Measurements from ENCODE around the gene CXorf49.
"Not testable (repeated sequence)": the region's sequence is repeated elsewhere in the genome, so short reads cannot be mapped to it uniquely, and the experiment has no call there.

The CXorf49 gene

GRCh38 chrX:71697466-71698298, 20.4 kb downstream of the CXorf49 start:
- H3K9me3 Mint-ChIP-seq; H3K4me1 Mint-ChIP-seq (ENCODE audit: low read depth); H3K27me3 Mint-ChIP-seq; H3K36me3 Mint-ChIP-seq (ENCODE audit: low read depth); intact Hi-C loops (cut with micrococcal nuclease); H3K4me3 Mint-ChIP-seq; H3K27ac Mint-ChIP-seq: not testable (repeated sequence)

- H3K27me3 Mint-ChIP-seq; H3K4me3 Mint-ChIP-seq; intact Hi-C loops (cut with micrococcal nuclease); H3K9me3 Mint-ChIP-seq; H3K36me3 Mint-ChIP-seq (ENCODE audit: low read depth); H3K4me1 Mint-ChIP-seq (ENCODE audit: low read depth); H3K27ac Mint-ChIP-seq: not testable (repeated sequence)
These were observed 21.2 kb downstream of the CXorf49 start for GRCh38 chrX:71696641-71697465.

GRCh38 chrX:71679575-71680207, 38.4 kb downstream of the CXorf49 start:
- H3K27ac Mint-ChIP-seq = no peak overlapping the region
- H3K4me3 Mint-ChIP-seq = no peak overlapping the region
- no peaks in the 10 kb centered on the region for H3K36me3 Mint-ChIP-seq (ENCODE audit: low read depth)
- H3K4me1 Mint-ChIP-seq (ENCODE audit: low read depth) = no peaks in the 10 kb centered on the region
- H3K27me3 Mint-ChIP-seq = peaks cover 8% of the 10 kb centered on the region
- no peaks in the 10 kb centered on the region for H3K9me3 Mint-ChIP-seq
- intact Hi-C loops (cut with micrococcal nuclease) = no loop called here

- peaks cover 15% of the 10 kb centered on the region for H3K27me3 Mint-ChIP-seq
- H3K4me3 Mint-ChIP-seq; H3K36me3 Mint-ChIP-seq (ENCODE audit: low read depth); intact Hi-C loops (cut with micrococcal nuclease); H3K4me1 Mint-ChIP-seq (ENCODE audit: low read depth); H3K27ac Mint-ChIP-seq; H3K9me3 Mint-ChIP-seq: not testable (repeated sequence)
These were observed 40.9 kb downstream of the CXorf49 start for GRCh38 chrX:71677195-71677594.

GRCh38 chrX:71676068-71676795, 41.9 kb downstream of the CXorf49 start:
- H3K27me3 Mint-ChIP-seq = peaks cover 23% of the 10 kb centered on the region
- H3K9me3 Mint-ChIP-seq; H3K27ac Mint-ChIP-seq; H3K36me3 Mint-ChIP-seq (ENCODE audit: low read depth); intact Hi-C loops (cut with micrococcal nuclease); H3K4me3 Mint-ChIP-seq; H3K4me1 Mint-ChIP-seq (ENCODE audit: low read depth): not testable (repeated sequence)

- H3K4me3 Mint-ChIP-seq; intact Hi-C loops (cut with micrococcal nuclease); H3K27ac Mint-ChIP-seq; H3K36me3 Mint-ChIP-seq (ENCODE audit: low read depth); H3K4me1 Mint-ChIP-seq (ENCODE audit: low read depth); H3K9me3 Mint-ChIP-seq: not testable (repeated sequence)
- peaks cover 27% of the 10 kb centered on the region for H3K27me3 Mint-ChIP-seq
These were observed 42.4 kb downstream of the CXorf49 start for GRCh38 chrX:71675636-71676035.

GRCh38 chrX:71671938-71672337, 46.1 kb downstream of the CXorf49 start:
- Mint-ChIP-seq H3K27me3 (peaks cover 38% of the 10 kb centered on the region), H3K27ac (no peak overlapping the region), H3K4me3 (no peak overlapping the region), H3K9me3 (no peaks in the 10 kb centered on the region), H3K36me3 (ENCODE audit: low read depth) (no peaks in the 10 kb centered on the region), H3K4me1 (ENCODE audit: low read depth) (peaks cover 5% of the 10 kb centered on the region)
- intact Hi-C loops (cut with micrococcal nuclease) = no loop called here

GRCh38 chrX:71671043-71671780, 46.9 kb downstream of the CXorf49 start:
- H3K27ac Mint-ChIP-seq = no peak overlapping the region
- no peaks in the 10 kb centered on the region for H3K36me3 Mint-ChIP-seq (ENCODE audit: low read depth)
- intact Hi-C loops (cut with micrococcal nuclease) = no loop called here
- H3K4me3 Mint-ChIP-seq = no peak overlapping the region
- H3K4me1 Mint-ChIP-seq (ENCODE audit: low read depth) = peaks cover 5% of the 10 kb centered on the region
- peaks cover 38% of the 10 kb centered on the region for H3K27me3 Mint-ChIP-seq
- H3K9me3 Mint-ChIP-seq = no peaks in the 10 kb centered on the region

GRCh38 chrX:71669947-71670346, 48.1 kb downstream of the CXorf49 start:
- H3K4me3 Mint-ChIP-seq; H3K4me1 Mint-ChIP-seq (ENCODE audit: low read depth); H3K9me3 Mint-ChIP-seq; intact Hi-C loops (cut with micrococcal nuclease); H3K27ac Mint-ChIP-seq; H3K36me3 Mint-ChIP-seq (ENCODE audit: low read depth): not testable (repeated sequence)
- H3K27me3 Mint-ChIP-seq = peaks cover 34% of the 10 kb centered on the region

GRCh38 chrX:71669492-71669891, 48.6 kb downstream of the CXorf49 start:
- Mint-ChIP-seq H3K9me3 (no peaks in the 10 kb centered on the region), H3K4me1 (ENCODE audit: low read depth) (peaks cover 5% of the 10 kb centered on the region), H3K4me3 (no peak overlapping the region), H3K36me3 (ENCODE audit: low read depth) (no peaks in the 10 kb centered on the region), H3K27ac (no peak overlapping the region), H3K27me3 (peaks cover 34% of the 10 kb centered on the region)
- intact Hi-C loops (cut with micrococcal nuclease) = no loop called here

- intact Hi-C loops (cut with micrococcal nuclease) = no loop called here
- Mint-ChIP-seq H3K4me1 (ENCODE audit: low read depth) (peaks cover 5% of the 10 kb centered on the region), H3K27me3 (peaks cover 37% of the 10 kb centered on the region)
These were observed 49.9 kb downstream of the CXorf49 start for GRCh38 chrX:71668248-71668595.

GRCh38 chrX:71667328-71668247, 50.5 kb downstream of the CXorf49 start, which contains the start of gene LOC101059915:
Gene LOC101059915 (plus strand): TSS chrX:71667546.
- Mint-ChIP-seq H3K36me3 (ENCODE audit: low read depth) (no peaks in the 10 kb centered on the region), H3K27ac (no peak within 1 kb of the TSS)
- intact Hi-C loops (cut with micrococcal nuclease) = no loop called here

More at GRCh38 chrX:71668248-71668595, 49.9 kb downstream of the CXorf49 start:
- no peak overlapping the region for H3K27ac Mint-ChIP-seq
- no peaks in the 10 kb centered on the region for H3K36me3 Mint-ChIP-seq (ENCODE audit: low read depth)
- no peak overlapping the region for H3K4me3 Mint-ChIP-seq
- no peaks in the 10 kb centered on the region for H3K9me3 Mint-ChIP-seq

More at GRCh38 chrX:71667328-71668247, 50.5 kb downstream of the CXorf49 start, which contains the start of gene LOC101059915:
- Mint-ChIP-seq H3K4me1 (ENCODE audit: low read depth) (peaks cover 9% of the 10 kb centered on the region), H3K9me3 (no peaks in the 10 kb centered on the region), H3K4me3 (no peak within 1 kb of the TSS), H3K27me3 (peaks cover 37% of the 10 kb centered on the region)

Measured in dendritic cell treated with granulocyte-macrophage colony-stimulating factor and Interleukin-4, amounts not matched to agents 40 ng/mL and 50 ng/mL, for 4 days (primary cell).